Measurements from ENCODE around the gene CPNE1. TPM values are rescaled to one million over a fixed set of nuclear protein-coding genes. Genes with fewer than 3 reads are reported as not detected.
A peak's percentile ranks its signal among the peaks of the same experiment; 100 is the strongest.

CPNE1 gene
- polyA plus RNA-seq, 3 donors = 153 to 210 (median 167) TPM

- 4% methylated on average over 43 of the region's 49 CpGs for WGBS (ENCODE audit: insufficient coverage)
These were observed 45.3 kb downstream of the CPNE1 start for GRCh38 chr20:35619196-35620095.

More at GRCh38 chr20:35619196-35620095, 45.3 kb downstream of the CPNE1 start:
- peak overlapping the region; percentile 80 to 97 for H3K4me3 Mint-ChIP-seq
- peak overlapping the region; percentile 75 for H3K4me2 ChIP-seq (replicated peaks; ENCODE audit: extremely low read depth, low read length, poor library complexity, severe bottlenecking)
- H4K20me1 ChIP-seq (ENCODE audit: insufficient read depth, low read length) = no peaks in the 10 kb centered on the region
- H3K27me3 Mint-ChIP-seq (ENCODE audit: low read depth in 3 of 3) = peaks cover 38 to 45% (median 39%) of the 10 kb centered on the region in 3 donors
- H3K79me2 ChIP-seq (ENCODE audit: insufficient read depth, low read length) = no peaks in the 10 kb centered on the region
- peaks cover 36 to 47% of the 10 kb centered on the region in 2 donors for H3K4me1 ChIP-seq (ENCODE audit: control insufficient read depth in 1 of 2, insufficient read depth in 2 of 2, low read length in 2 of 2)
- peaks cover 5 to 18% of the 10 kb centered on the region in 2 donors for H3K36me3 Mint-ChIP-seq
- H3K27me3 ChIP-seq (ENCODE audit: control insufficient read depth in 2 of 2, insufficient read depth in 2 of 2, low read length in 2 of 2) = peaks cover 16 to 32% of the 10 kb centered on the region in 2 donors
- peak; percentile 66 for TF ChIP-seq CTCF (IDR thresholded peaks at IDR 0.05)
- H3K27ac Mint-ChIP-seq = peak overlapping the region in 1 of 7 donors; percentile 46
- intact Hi-C loops (cut with micrococcal nuclease) = loop anchor here (5.0 to 10.0 kb wide), 6 partner anchors 45 to 1627 kb away; partner anchors contain the start of genes ACSS2 (in 1 of the 2), CEP250 (in 1 of the 2), CPNE1 (in 1 of the 2) and PHF20 (in 1 of the 2)
- no peak overlapping the region for H3K27ac ChIP-seq (ENCODE audit: low read depth in 1 of 2, low read length in 2 of 2)
- peaks cover 42% of the 10 kb centered on the region for H3K4me1 Mint-ChIP-seq
- peak overlapping the region; percentile 7 to 74 (median 39) for H3K4me3 ChIP-seq (replicated peaks in 1 of 3; ENCODE audit: low read depth in 2 of 3, low read length in 3 of 3)
- peak overlapping the region; percentile 66 for H2AFZ ChIP-seq (ENCODE audit: insufficient read depth, low read depth, low read length, poor library complexity, severe bottlenecking)
- peaks cover 0 to 5% of the 10 kb centered on the region in 2 donors for H3K9me3 ChIP-seq (replicated peaks in 1 of 2; ENCODE audit: control insufficient read depth in 1 of 2, insufficient read depth in 1 of 2, low read length in 2 of 2)
- peaks cover 0 to 7% of the 10 kb centered on the region in 2 donors for H3K36me3 ChIP-seq (replicated peaks in 1 of 2; ENCODE audit: control insufficient read depth in 1 of 2, insufficient read depth in 2 of 2, low read length in 2 of 2)
- peak; percentile 26 to 58 (median 34) for DNase-seq
- peaks cover 0 to 10% (median 4%) of the 10 kb centered on the region in 7 donors for H3K9me3 Mint-ChIP-seq
- H3K9ac ChIP-seq (ENCODE audit: insufficient read depth, low read length, poor library complexity, severe bottlenecking) = peak overlapping the region; percentile 4
